ENCODE results near the gene CPSF7.

The CPSF7 gene

GRCh38 chr11:61370349-61371005 is 59.3 kb downstream of the CPSF7 start:
- H3K4me1 ChIP-seq (ENCODE audit: control insufficient read depth in 1 of 2, insufficient read depth in 1 of 2, low read depth in 1 of 2, low read length in 1 of 2) = no peaks in the 10 kb centered on the region
- no peak overlapping the region for H3K27ac ChIP-seq

GRCh38 chr11:61369372-61370348 is 60.1 kb downstream of the CPSF7 start:
- TF ChIP-seq CTCF (IDR thresholded peaks at IDR 0.05) = no peak
- Histone ChIP-seq H3K4me3 (ENCODE audit: low read depth in 1 of 2, low read length in 1 of 2) (no peak overlapping the region), H3K27ac (no peak overlapping the region), H3K36me3 (peaks cover 52% of the 10 kb centered on the region), H3K27me3 (no peaks in the 10 kb centered on the region), H3K4me1 (ENCODE audit: control insufficient read depth in 1 of 2, insufficient read depth in 1 of 2, low read depth in 1 of 2, low read length in 1 of 2) (no peaks in the 10 kb centered on the region), H3K9me3 (no peaks in the 10 kb centered on the region)

More at GRCh38 chr11:61370349-61371005, 59.3 kb downstream of the CPSF7 start:
- Histone ChIP-seq H3K36me3 (peaks cover 47% of the 10 kb centered on the region), H3K27me3 (no peaks in the 10 kb centered on the region), H3K4me3 (ENCODE audit: low read depth in 1 of 2, low read length in 1 of 2) (no peak overlapping the region), H3K9me3 (no peaks in the 10 kb centered on the region)
- TF ChIP-seq CTCF (IDR thresholded peaks at IDR 0.05) = no peak

- H3K9me3 ChIP-seq = no peaks in the 10 kb centered on the region
- H3K36me3 ChIP-seq = peaks cover 57% of the 10 kb centered on the region
- no peak overlapping the region for H3K27ac ChIP-seq
- peaks cover 0 to 2% of the 10 kb centered on the region in 2 experiments for H3K4me1 ChIP-seq (ENCODE audit: control insufficient read depth in 1 of 2, insufficient read depth in 1 of 2, low read depth in 1 of 2, low read length in 1 of 2)
- no peak for TF ChIP-seq CTCF (IDR thresholded peaks at IDR 0.05)
- no peaks in the 10 kb centered on the region for H3K27me3 ChIP-seq
- H3K4me3 ChIP-seq (ENCODE audit: low read depth in 1 of 2, low read length in 1 of 2) = no peak overlapping the region
These were observed 61.1 kb downstream of the CPSF7 start for GRCh38 chr11:61368646-61369045.

GRCh38 chr11:61367406-61367805 is 62.4 kb downstream of the CPSF7 start:
- H3K36me3 ChIP-seq = peaks cover 57% of the 10 kb centered on the region
- no peak for TF ChIP-seq CTCF (IDR thresholded peaks at IDR 0.05)
- H3K4me3 ChIP-seq (ENCODE audit: low read depth in 1 of 2, low read length in 1 of 2) = no peak overlapping the region
- H3K4me1 ChIP-seq (ENCODE audit: control insufficient read depth in 1 of 2, insufficient read depth in 1 of 2, low read depth in 1 of 2, low read length in 1 of 2) = peaks cover 10 to 14% of the 10 kb centered on the region in 2 experiments
- no peaks in the 10 kb centered on the region for H3K9me3 ChIP-seq
- H3K27ac ChIP-seq = no peak overlapping the region
- no peaks in the 10 kb centered on the region for H3K27me3 ChIP-seq

GRCh38 chr11:61364012-61364675 is 65.6 kb downstream of the CPSF7 start:
- Histone ChIP-seq H3K36me3 (peaks cover 44% of the 10 kb centered on the region), H3K9me3 (no peaks in the 10 kb centered on the region), H3K27me3 (no peaks in the 10 kb centered on the region), H3K4me3 (ENCODE audit: low read depth in 1 of 2, low read length in 1 of 2) (no peak overlapping the region), H3K4me1 (ENCODE audit: control insufficient read depth in 1 of 2, insufficient read depth in 1 of 2, low read depth in 1 of 2, low read length in 1 of 2) (peaks cover 24 to 27% of the 10 kb centered on the region in 2 experiments), H3K27ac (no peak overlapping the region)
- TF ChIP-seq CTCF (IDR thresholded peaks at IDR 0.05) = no peak
